Measurements from ENCODE around the gene SPAG16. TPM values are rescaled to one million over a fixed set of nuclear protein-coding genes. Genes with fewer than 3 reads are reported as not detected.

SPAG16 gene
- total RNA-seq, 1 donor from 2014 or later: 38.6 TPM

DNA sequence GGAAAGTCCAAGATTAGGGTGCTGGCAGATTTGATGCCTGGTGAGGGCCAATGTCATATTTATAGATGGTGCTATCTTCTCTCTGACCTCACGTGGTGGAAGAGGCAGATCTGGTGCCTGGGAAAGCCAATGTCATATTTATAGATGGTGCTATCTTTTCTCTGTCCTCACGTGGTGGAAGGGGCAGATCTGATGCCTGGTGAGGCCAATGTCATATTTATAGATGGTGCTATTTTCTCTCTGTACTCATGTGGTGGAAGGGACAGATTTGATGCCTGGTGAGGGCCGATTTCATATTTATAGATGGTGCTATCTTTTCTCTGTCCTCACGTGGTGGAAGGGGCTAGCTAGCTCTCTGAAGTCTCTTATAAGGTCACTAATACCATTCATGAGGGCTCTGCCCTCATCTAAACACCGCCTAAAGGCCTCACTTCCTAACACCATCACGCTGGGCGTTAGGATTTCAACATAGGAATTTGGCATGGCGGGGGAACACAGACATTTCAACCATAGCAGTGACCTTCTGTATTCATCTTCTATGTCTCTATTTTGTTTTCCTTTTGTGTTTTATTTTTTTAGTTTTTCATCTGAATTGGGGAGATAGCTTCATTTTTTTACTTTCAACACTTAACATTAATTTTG is 278.4 kb downstream of the SPAG16 start:
- no peaks in the 10 kb centered on the region for H3K36me3 ChIP-seq (ENCODE audit: control insufficient read depth in 3 of 3, insufficient read depth in 3 of 3, low read length in 3 of 3)
- no peak overlapping the region for H3K9ac ChIP-seq (ENCODE audit: low read depth in 1 of 3, low read length in 3 of 3)
- no peak overlapping the region for H3K27ac ChIP-seq (ENCODE audit: low read depth, low read length)
- H3K9me3 ChIP-seq (ENCODE audit: control insufficient read depth in 3 of 3, low read length in 3 of 3): peaks cover 0 to 2% (median 0%) of the 10 kb centered on the region in 3 donors
- H3K4me3 ChIP-seq (ENCODE audit: low read length in 3 of 3): no peak overlapping the region
- no peaks in the 10 kb centered on the region for H3K4me1 ChIP-seq (ENCODE audit: control insufficient read depth in 3 of 3, insufficient read depth in 3 of 3, low read length in 3 of 3)
- H3K27me3 ChIP-seq (ENCODE audit: control insufficient read depth in 3 of 3, insufficient read depth in 3 of 3, low read length in 3 of 3): no peaks in the 10 kb centered on the region

DNA sequence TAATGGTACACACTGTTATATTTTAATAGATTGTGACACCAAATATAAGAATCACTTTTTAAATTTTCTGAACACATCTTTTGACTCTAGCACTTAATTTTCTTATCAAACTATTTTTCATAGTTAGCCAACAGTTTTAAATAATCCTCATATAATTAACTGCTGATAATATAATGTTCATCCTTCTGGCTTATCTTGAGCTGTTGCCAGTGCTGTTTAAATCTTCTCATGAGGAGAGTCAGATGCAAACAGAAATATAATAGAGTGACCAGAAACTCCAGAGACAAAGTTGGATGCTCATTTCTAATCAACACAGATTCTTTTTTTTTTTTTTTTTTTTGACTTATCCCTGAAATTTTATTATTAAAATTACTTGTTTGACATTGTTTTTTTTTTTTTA is 282.6 kb downstream of the SPAG16 start:
- H3K27ac ChIP-seq (ENCODE audit: low read depth, low read length): no peak overlapping the region
- no peak overlapping the region for H3K4me3 ChIP-seq (ENCODE audit: low read length in 3 of 3)
- peaks cover 0 to 2% (median 0%) of the 10 kb centered on the region in 3 donors for H3K9me3 ChIP-seq (ENCODE audit: control insufficient read depth in 3 of 3, low read length in 3 of 3)
- H3K9ac ChIP-seq (ENCODE audit: low read depth in 1 of 3, low read length in 3 of 3): no peak overlapping the region
- no peaks in the 10 kb centered on the region for H3K36me3 ChIP-seq (ENCODE audit: control insufficient read depth in 3 of 3, insufficient read depth in 3 of 3, low read length in 3 of 3)
- no peaks in the 10 kb centered on the region for H3K4me1 ChIP-seq (ENCODE audit: control insufficient read depth in 3 of 3, insufficient read depth in 3 of 3, low read length in 3 of 3)
- no peaks in the 10 kb centered on the region for H3K27me3 ChIP-seq (ENCODE audit: control insufficient read depth in 3 of 3, insufficient read depth in 3 of 3, low read length in 3 of 3)

DNA sequence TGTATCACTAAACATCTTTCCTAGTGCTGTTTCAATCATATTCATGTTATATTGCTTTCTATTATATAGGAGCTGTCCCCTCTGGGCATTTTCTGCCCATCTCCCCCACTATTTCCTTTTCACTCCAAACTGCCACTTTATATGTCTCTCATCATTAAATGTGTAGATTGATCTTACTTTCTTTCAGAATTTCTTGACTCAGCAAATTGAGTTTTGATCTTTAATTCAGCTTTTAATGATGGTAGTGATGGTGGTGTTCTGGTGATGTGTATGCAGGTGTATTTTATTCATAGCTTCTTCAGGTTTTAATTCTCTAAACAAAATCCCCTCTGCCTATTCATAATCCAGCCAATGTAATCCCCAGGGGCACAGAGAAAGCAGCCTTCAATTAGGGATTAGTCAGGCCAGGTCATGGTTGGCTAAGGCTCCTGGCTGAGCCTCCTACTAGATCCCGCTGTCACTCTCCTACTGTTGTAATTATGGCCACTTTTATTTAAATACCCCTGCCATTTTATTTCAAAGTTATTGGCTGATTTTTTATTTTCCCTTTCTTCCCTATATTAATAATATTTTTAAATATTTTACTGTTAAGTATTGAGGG is 325.4 kb downstream of the SPAG16 start:
- no peak overlapping the region for H3K27ac ChIP-seq (ENCODE audit: low read depth, low read length)
- no peaks in the 10 kb centered on the region for H3K4me1 ChIP-seq (ENCODE audit: control insufficient read depth in 3 of 3, insufficient read depth in 3 of 3, low read length in 3 of 3)
- no peaks in the 10 kb centered on the region for H3K36me3 ChIP-seq (ENCODE audit: control insufficient read depth in 3 of 3, insufficient read depth in 3 of 3, low read length in 3 of 3)
- H3K9ac ChIP-seq (ENCODE audit: low read depth in 1 of 3, low read length in 3 of 3): no peak overlapping the region
- H3K27me3 ChIP-seq (ENCODE audit: control insufficient read depth in 3 of 3, insufficient read depth in 3 of 3, low read length in 3 of 3): no peaks in the 10 kb centered on the region
- H3K9me3 ChIP-seq (ENCODE audit: control insufficient read depth in 3 of 3, low read length in 3 of 3): no peaks in the 10 kb centered on the region
- no peak overlapping the region for H3K4me3 ChIP-seq (ENCODE audit: low read length in 3 of 3)

DNA sequence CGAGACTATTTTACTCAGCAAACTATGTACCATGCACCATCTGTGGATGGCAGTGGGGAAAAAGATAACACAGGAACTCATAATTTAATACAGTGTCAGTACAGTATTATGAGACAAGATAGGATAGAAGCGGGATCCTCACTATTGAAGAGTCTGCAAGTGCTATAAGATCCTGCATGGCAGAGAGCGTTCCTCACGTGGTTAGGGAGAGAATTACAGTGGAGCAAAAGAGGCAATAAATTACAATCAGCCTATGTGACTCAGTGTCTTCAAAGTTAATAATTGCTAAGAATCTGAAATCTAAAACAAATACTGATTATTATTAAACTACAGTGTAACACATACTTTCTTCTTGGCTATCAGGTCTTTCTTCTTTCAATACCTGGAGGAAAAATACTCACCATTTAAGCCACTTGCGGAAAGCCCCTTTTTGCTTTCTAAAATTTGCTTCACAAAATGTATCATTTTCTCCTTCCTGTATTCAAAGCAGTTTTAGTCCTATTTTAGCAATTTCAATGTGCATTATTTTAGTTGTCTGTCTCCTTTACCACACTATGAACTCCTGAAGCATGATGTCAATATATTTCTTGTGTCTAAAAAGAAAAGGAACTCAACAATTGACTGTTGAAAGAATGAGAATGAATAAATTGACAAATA is 342.9 kb downstream of the SPAG16 start:
- H3K27me3 ChIP-seq (ENCODE audit: control insufficient read depth in 3 of 3, insufficient read depth in 3 of 3, low read length in 3 of 3): no peaks in the 10 kb centered on the region
- H3K36me3 ChIP-seq (ENCODE audit: control insufficient read depth in 3 of 3, insufficient read depth in 3 of 3, low read length in 3 of 3): no peaks in the 10 kb centered on the region
- no peak overlapping the region for H3K27ac ChIP-seq (ENCODE audit: low read depth, low read length)
- H3K4me1 ChIP-seq (ENCODE audit: control insufficient read depth in 3 of 3, insufficient read depth in 3 of 3, low read length in 3 of 3): no peaks in the 10 kb centered on the region
- no peak overlapping the region for H3K9ac ChIP-seq (ENCODE audit: low read depth in 1 of 3, low read length in 3 of 3)
- no peaks in the 10 kb centered on the region for H3K9me3 ChIP-seq (ENCODE audit: control insufficient read depth in 3 of 3, low read length in 3 of 3)
- no peak overlapping the region for H3K4me3 ChIP-seq (ENCODE audit: low read length in 3 of 3)

DNA sequence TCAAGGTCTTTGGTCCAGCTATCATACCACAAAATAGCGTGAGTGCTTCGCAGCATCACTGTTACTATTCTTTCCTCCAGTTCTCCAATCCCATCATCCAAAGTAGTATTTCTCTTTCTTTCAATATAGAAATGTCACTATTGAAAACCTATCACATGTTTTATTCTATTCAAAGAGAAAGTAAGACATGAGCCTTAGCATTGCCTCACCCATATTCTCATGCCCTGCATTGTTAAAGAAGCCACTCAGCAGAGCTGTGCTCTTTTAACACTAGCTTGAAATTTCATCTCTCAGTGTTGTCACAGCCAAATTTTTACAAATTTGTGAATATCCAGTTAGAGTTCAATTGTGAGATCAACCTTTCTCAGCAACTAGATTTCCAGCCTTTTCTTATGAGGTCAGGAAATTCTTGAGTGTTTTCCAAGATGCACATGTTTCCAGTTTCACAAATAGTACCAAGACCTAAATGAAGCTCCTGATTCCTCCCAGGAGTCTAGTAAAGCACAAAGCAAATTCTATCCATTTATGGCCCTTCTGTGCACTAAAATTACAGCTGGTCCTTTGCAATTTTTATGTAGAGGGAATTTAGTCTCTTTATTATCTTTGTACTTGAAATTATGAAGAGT is 343.7 kb downstream of the SPAG16 start:
- no peaks in the 10 kb centered on the region for H3K36me3 ChIP-seq (ENCODE audit: control insufficient read depth in 3 of 3, insufficient read depth in 3 of 3, low read length in 3 of 3)
- no peak overlapping the region for H3K4me3 ChIP-seq (ENCODE audit: low read length in 3 of 3)
- no peak overlapping the region for H3K27ac ChIP-seq (ENCODE audit: low read depth, low read length)
- H3K9me3 ChIP-seq (ENCODE audit: control insufficient read depth in 3 of 3, low read length in 3 of 3): no peaks in the 10 kb centered on the region
- H3K9ac ChIP-seq (ENCODE audit: low read depth in 1 of 3, low read length in 3 of 3): no peak overlapping the region
- no peaks in the 10 kb centered on the region for H3K4me1 ChIP-seq (ENCODE audit: control insufficient read depth in 3 of 3, insufficient read depth in 3 of 3, low read length in 3 of 3)
- H3K27me3 ChIP-seq (ENCODE audit: control insufficient read depth in 3 of 3, insufficient read depth in 3 of 3, low read length in 3 of 3): no peaks in the 10 kb centered on the region

DNA sequence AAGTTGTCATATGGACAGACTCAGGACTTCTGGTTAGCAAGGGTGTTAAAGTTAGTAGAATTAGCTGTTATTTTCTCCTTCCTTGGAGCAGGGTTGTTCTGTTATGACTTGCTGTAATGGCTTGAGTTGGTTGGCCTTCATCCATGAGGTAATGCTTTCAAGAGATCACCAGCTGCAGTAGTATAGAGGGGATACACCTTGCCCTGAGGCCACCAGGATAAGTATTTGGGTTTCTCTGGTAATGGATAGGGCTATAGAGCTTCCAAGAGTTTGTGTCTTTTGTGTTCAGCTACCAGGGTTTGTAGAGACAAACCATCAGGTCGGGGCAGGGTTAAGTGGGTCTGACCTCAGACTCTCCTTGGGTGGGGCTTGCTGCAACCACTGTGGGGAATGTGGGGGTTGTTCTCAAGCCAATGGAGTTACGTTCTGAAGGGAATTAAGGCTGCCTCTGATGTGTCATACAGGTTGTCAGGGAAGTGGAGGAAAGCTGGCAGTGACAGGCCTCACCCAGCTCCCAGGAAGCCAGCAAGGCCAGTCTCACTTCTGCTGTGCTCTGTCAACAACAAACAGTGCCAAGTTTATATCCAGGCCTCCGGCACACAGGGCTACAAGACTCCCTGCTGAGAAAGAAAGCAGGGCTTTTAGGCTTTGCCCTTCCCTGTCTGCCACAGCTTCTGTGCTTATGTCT is 356.6 kb downstream of the SPAG16 start:
- Histone ChIP-seq H3K27me3 (ENCODE audit: control insufficient read depth in 3 of 3, insufficient read depth in 3 of 3, low read length in 3 of 3) (no peaks in the 10 kb centered on the region), H3K4me1 (ENCODE audit: control insufficient read depth in 3 of 3, insufficient read depth in 3 of 3, low read length in 3 of 3) (no peaks in the 10 kb centered on the region), H3K9me3 (ENCODE audit: control insufficient read depth in 3 of 3, low read length in 3 of 3) (no peaks in the 10 kb centered on the region), H3K36me3 (ENCODE audit: control insufficient read depth in 3 of 3, insufficient read depth in 3 of 3, low read length in 3 of 3) (no peaks in the 10 kb centered on the region), H3K27ac (ENCODE audit: low read depth, low read length) (no peak overlapping the region), H3K9ac (ENCODE audit: low read depth in 1 of 3, low read length in 3 of 3) (no peak overlapping the region), H3K4me3 (ENCODE audit: low read length in 3 of 3) (no peak overlapping the region)

DNA sequence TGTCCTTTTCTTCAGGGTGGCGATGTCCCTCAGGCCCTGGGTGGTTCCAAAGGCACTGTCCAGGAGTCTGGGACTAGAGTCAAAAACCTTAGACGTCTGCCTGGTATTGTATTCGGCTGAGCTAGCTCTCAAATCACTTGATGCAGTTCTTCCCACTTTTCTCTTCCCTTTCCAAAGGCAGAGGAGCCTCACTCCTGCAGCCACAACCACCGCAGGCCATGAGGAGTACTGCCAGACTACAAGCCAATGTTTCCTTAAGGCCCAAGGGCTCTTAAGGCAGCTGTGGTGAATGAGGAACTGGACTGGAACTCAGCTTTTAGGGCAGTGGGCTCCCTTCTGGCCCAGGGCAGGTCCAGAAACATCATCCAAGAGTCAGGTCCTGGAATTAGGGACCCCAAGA is 360.7 kb downstream of the SPAG16 start:
- no peaks in the 10 kb centered on the region for H3K36me3 ChIP-seq (ENCODE audit: control insufficient read depth in 3 of 3, insufficient read depth in 3 of 3, low read length in 3 of 3)
- no peaks in the 10 kb centered on the region for H3K4me1 ChIP-seq (ENCODE audit: control insufficient read depth in 3 of 3, insufficient read depth in 3 of 3, low read length in 3 of 3)
- no peak overlapping the region for H3K4me3 ChIP-seq (ENCODE audit: low read length in 3 of 3)
- no peaks in the 10 kb centered on the region for H3K27me3 ChIP-seq (ENCODE audit: control insufficient read depth in 3 of 3, insufficient read depth in 3 of 3, low read length in 3 of 3)
- no peaks in the 10 kb centered on the region for H3K9me3 ChIP-seq (ENCODE audit: control insufficient read depth in 3 of 3, low read length in 3 of 3)
- no peak overlapping the region for H3K9ac ChIP-seq (ENCODE audit: low read depth in 1 of 3, low read length in 3 of 3)
- H3K27ac ChIP-seq (ENCODE audit: low read depth, low read length): no peak overlapping the region

DNA sequence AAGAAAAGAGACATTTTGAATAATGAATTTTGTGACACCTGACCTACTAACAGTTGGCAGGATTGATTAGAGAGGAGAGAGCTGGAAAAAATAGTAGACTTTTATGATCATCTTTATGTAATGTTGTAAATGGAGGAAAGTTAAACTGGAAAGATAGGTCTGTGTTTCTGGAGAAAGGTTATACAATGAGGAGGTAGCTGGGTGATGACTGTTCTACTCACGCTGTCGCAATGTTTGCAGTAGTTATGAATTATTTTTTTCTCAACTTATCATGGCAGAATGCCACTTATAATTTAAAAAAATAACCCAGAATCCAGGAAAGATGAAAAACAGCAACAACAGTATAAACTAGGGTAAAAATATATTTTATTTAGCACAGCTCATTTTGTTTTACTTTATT is 364.9 kb downstream of the SPAG16 start:
- Histone ChIP-seq H3K27me3 (ENCODE audit: control insufficient read depth in 3 of 3, insufficient read depth in 3 of 3, low read length in 3 of 3) (no peaks in the 10 kb centered on the region), H3K4me1 (ENCODE audit: control insufficient read depth in 3 of 3, insufficient read depth in 3 of 3, low read length in 3 of 3) (no peaks in the 10 kb centered on the region), H3K9ac (ENCODE audit: low read depth in 1 of 3, low read length in 3 of 3) (no peak overlapping the region), H3K27ac (ENCODE audit: low read depth, low read length) (no peak overlapping the region), H3K36me3 (ENCODE audit: control insufficient read depth in 3 of 3, insufficient read depth in 3 of 3, low read length in 3 of 3) (no peaks in the 10 kb centered on the region), H3K4me3 (ENCODE audit: low read length in 3 of 3) (no peak overlapping the region), H3K9me3 (ENCODE audit: control insufficient read depth in 3 of 3, low read length in 3 of 3) (no peaks in the 10 kb centered on the region)

DNA sequence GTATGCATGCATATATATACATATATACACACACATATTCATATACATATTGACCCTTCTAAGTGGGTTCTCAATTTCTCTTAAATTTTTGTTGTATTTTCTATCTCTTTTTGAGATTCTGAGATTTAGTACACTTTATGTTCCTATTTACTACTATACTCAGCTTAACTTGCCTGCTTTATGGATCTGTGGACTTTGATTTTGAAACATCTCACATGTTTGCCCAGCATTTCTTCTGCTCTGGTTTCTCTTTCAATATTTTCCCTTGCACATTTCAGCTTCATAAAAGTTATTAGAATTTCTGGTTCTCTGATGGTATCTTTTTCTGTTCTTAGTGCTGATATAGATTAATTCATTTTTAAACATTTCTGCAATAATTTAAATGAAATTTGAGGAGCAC is 380.6 kb downstream of the SPAG16 start:
- Histone ChIP-seq H3K9ac (ENCODE audit: low read depth in 1 of 3, low read length in 3 of 3) (no peak overlapping the region), H3K9me3 (ENCODE audit: control insufficient read depth in 3 of 3, low read length in 3 of 3) (peaks cover 0 to 10% (median 4%) of the 10 kb centered on the region in 3 donors), H3K36me3 (ENCODE audit: control insufficient read depth in 3 of 3, insufficient read depth in 3 of 3, low read length in 3 of 3) (no peaks in the 10 kb centered on the region), H3K27me3 (ENCODE audit: control insufficient read depth in 3 of 3, insufficient read depth in 3 of 3, low read length in 3 of 3) (no peaks in the 10 kb centered on the region), H3K27ac (ENCODE audit: low read depth, low read length) (no peak overlapping the region), H3K4me3 (ENCODE audit: low read length in 3 of 3) (no peak overlapping the region), H3K4me1 (ENCODE audit: control insufficient read depth in 3 of 3, insufficient read depth in 3 of 3, low read length in 3 of 3) (no peaks in the 10 kb centered on the region)

Measured in skeletal muscle tissue (tissue), 4 donors.